ENCODE data around the gene FAM117A. TPM values are rescaled to one million over a fixed set of nuclear protein-coding genes. Genes with fewer than 3 reads are reported as not detected.

FAM117A gene
- total RNA-seq, 1 donor from 2014 or later: 3.3 TPM

DNA sequence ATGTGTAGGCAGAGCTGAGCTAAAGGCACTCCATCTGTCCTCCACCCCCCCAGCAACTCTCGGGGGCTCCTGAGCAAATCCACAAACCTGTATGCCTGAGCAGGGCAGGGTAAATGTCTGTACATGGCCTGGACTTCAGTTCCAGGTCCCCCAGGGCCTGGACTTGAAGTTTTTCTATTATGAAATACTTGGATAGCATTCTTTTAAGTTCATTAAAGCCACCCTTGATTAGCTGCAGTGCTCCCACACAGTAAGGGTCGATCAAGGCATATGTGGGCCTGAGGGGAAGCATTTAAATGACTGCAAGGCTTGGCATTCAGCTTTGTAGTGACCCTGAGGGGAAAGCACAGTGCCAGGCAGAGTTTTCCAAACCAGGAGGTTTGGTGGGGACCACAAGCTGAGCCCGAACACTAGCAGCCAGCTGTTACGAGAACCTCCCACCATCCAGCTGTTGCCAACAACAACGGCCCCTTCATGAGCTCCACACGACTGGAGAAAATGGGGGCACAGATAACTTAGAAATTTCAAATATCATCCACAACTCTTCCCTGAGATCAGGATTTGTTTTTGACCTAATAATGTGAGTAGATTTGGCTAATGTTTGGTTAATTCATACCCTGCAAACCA, 6.7 kb downstream of the FAM117A start:
- Mint-ChIP-seq H3K27me3 (ENCODE audit: low read depth) (no peaks in the 10 kb centered on the region), H3K36me3 (ENCODE audit: low read depth) (no peaks in the 10 kb centered on the region), H3K9me3 (ENCODE audit: low read depth) (no peaks in the 10 kb centered on the region), H3K4me1 (ENCODE audit: low read depth) (no peaks in the 10 kb centered on the region), H3K4me3 (ENCODE audit: unreplicated experiment) (no peak overlapping the region), H3K27ac (ENCODE audit: unreplicated experiment) (no peak overlapping the region)
- DNase-seq (ENCODE audit: low spot score): no peak
- TF ChIP-seq, protein P1, sequence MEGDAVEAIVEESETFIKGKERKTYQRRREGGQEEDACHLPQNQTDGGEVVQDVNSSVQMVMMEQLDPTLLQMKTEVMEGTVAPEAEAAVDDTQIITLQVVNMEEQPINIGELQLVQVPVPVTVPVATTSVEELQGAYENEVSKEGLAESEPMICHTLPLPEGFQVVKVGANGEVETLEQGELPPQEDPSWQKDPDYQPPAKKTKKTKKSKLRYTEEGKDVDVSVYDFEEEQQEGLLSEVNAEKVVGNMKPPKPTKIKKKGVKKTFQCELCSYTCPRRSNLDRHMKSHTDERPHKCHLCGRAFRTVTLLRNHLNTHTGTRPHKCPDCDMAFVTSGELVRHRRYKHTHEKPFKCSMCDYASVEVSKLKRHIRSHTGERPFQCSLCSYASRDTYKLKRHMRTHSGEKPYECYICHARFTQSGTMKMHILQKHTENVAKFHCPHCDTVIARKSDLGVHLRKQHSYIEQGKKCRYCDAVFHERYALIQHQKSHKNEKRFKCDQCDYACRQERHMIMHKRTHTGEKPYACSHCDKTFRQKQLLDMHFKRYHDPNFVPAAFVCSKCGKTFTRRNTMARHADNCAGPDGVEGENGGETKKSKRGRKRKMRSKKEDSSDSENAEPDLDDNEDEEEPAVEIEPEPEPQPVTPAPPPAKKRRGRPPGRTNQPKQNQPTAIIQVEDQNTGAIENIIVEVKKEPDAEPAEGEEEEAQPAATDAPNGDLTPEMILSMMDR (IDR thresholded peaks at IDR 0.05): no peak

DNA sequence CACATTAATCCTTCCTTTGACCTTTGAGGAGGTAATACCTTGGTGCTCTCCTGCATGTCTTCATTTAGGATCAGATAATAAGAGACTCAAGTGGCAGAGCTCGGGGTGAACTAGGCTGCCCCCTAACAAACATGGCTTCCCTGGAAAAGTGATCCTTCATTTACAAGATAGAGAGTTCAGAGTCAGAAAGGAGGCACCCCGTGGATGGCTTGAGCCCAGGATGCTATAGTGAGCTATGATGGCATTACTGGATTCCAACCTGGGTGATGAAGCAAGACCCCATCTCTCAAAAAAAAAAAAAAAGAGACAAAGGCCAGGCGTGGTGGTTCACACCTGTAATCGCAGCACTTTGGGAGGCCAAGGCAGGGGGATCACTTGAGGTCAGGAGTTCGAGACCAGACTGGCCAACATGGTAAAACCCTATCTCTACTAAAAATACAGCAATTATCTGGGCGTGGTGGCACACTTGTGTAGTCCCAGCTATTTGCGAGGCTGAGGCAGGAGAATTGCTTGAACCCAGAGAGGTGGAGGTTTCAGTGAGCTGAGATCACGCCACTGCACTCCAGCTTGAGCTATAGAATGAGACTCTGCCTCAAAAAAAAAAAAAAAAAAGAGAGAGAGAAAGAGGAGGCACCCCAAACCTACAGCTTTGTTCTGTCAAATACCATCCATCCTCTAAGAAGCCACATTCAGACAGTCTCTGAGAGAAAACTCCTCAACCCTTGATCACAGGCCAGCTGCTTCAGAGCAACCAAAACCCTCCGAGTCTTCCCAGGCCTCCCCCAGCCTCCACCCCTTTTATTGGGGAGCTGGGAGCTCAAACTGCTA, 7.4 kb downstream of the FAM117A start:
- no peak for DNase-seq (ENCODE audit: low spot score)
- Mint-ChIP-seq H3K4me1 (ENCODE audit: low read depth) (no peaks in the 10 kb centered on the region), H3K27me3 (ENCODE audit: low read depth) (no peaks in the 10 kb centered on the region), H3K9me3 (ENCODE audit: low read depth) (no peaks in the 10 kb centered on the region), H3K36me3 (ENCODE audit: low read depth) (no peaks in the 10 kb centered on the region), H3K27ac (ENCODE audit: unreplicated experiment) (no peak overlapping the region), H3K4me3 (ENCODE audit: unreplicated experiment) (no peak overlapping the region)
- TF ChIP-seq, protein P1 (IDR thresholded peaks at IDR 0.05): no peak

DNA sequence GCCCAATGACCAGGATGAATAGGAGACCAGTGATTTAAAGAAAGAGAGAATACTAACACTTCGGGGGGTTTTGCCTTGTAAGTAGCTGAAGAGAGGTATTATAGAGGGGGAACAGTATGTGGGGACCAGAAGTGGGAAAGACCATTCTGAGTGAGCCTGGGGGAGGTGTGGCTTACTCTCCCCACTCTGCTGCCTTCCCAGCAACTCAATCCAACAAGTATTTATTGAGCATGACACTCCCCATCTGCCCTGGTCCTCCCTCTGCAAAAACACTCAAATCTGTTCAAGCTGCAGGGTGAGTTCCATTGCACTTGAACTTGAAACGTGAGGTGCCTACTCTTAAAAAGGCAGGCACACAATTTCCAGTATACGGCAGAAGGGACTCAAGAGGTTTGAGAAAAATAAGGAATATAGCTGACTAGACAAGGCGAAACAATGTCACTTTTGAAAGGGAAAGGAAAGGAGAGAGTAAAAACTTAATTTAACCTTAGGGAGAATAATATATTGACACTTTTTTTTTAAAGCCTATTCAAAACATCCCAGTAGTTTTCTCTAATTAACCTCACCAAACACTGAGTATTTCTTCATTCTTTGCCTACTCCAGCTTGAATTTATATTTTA, 8.2 kb downstream of the FAM117A start:
- DNase-seq (ENCODE audit: low spot score): no peak
- Mint-ChIP-seq H3K36me3 (ENCODE audit: low read depth) (no peaks in the 10 kb centered on the region), H3K27me3 (ENCODE audit: low read depth) (no peaks in the 10 kb centered on the region), H3K9me3 (ENCODE audit: low read depth) (no peaks in the 10 kb centered on the region), H3K27ac (ENCODE audit: unreplicated experiment) (no peak overlapping the region), H3K4me3 (ENCODE audit: unreplicated experiment) (no peak overlapping the region), H3K4me1 (ENCODE audit: low read depth) (no peaks in the 10 kb centered on the region)
- TF ChIP-seq, protein P1 (IDR thresholded peaks at IDR 0.05): no peak

DNA sequence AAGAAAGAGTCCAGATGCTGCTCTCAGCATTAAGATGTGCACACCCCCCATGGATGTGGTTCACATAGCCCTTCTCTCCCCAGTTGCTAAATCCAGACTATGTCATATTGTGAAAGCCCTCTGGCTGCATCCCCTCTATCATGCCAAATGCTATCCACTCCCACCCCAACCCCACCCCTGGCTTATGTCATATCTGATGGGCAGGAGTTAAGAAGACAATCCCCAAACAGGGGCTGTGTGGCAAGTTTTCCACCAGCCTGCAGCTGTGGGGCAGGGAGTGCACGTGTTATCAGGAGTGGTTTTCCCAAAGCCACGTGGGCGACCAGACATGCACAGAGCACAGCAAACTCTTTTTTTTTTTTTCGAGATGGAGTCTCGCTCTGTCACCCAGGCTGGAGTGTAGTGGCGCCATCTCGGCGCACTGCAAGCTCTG, 10.0 kb downstream of the FAM117A start:
- Mint-ChIP-seq H3K27me3 (ENCODE audit: low read depth) (no peaks in the 10 kb centered on the region), H3K27ac (ENCODE audit: unreplicated experiment) (no peak overlapping the region), H3K4me1 (ENCODE audit: low read depth) (no peaks in the 10 kb centered on the region)

DNA sequence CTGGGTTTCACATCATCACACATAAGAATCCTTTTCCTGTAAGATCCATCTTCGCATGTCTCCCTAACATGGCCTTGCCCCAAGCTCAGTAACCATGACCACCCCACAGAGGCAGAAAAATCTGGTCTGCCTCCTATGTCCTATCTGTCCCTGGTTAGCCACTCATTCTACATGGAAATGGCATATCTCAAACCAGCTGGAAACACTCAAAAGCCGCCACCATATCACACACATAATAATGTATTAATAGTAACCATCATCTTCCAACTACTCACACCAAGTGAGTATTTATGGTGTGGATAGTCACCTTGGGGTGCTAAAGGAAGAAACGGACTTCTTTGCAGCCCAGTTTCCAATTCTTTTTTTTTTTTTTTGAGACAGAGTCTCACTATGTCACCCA, 11.4 kb downstream of the FAM117A start:
- no peak overlapping the region for H3K4me3 Mint-ChIP-seq (ENCODE audit: unreplicated experiment)
- H3K4me1 Mint-ChIP-seq (ENCODE audit: low read depth): no peaks in the 10 kb centered on the region
- H3K36me3 Mint-ChIP-seq (ENCODE audit: low read depth): no peaks in the 10 kb centered on the region
- H3K9me3 Mint-ChIP-seq (ENCODE audit: low read depth): no peaks in the 10 kb centered on the region
- TF ChIP-seq, protein P1 (IDR thresholded peaks at IDR 0.05): no peak
- no peak for DNase-seq (ENCODE audit: low spot score)
- no peaks in the 10 kb centered on the region for H3K27me3 Mint-ChIP-seq (ENCODE audit: low read depth)
- H3K27ac Mint-ChIP-seq (ENCODE audit: unreplicated experiment): no peak overlapping the region

More for the DNA sequence above, 10.0 kb downstream of the FAM117A start:
- no peaks in the 10 kb centered on the region for H3K36me3 Mint-ChIP-seq (ENCODE audit: low read depth)
- H3K9me3 Mint-ChIP-seq (ENCODE audit: low read depth): no peaks in the 10 kb centered on the region
- no peak for DNase-seq (ENCODE audit: low spot score)
- no peak overlapping the region for H3K4me3 Mint-ChIP-seq (ENCODE audit: unreplicated experiment)
- TF ChIP-seq, protein P1 (IDR thresholded peaks at IDR 0.05): no peak

All from chondrocyte (in vitro differentiated cells).